Measurements from ENCODE around the gene DBH.

DNA sequence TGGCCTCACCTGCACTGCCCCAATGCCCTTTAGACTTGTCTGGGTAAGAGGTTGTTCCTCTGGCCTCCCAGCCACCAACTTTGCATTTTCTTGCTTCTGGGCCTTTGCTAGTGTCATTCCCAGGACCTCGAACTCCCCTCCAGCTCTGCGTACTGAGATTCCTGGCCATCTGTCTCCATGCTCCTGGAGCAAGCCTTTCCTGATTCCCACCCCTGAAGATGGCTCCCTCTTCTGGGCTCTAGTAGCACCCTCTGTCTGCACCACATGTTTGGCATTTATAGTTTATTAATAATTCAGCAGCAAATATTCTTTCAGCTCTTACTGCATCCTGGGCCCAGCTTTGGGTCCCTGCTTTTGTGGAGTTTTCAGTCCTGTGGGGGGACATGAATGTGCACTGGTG is 41.9 kb upstream of the DBH start:
- TF ChIP-seq, protein P1, sequence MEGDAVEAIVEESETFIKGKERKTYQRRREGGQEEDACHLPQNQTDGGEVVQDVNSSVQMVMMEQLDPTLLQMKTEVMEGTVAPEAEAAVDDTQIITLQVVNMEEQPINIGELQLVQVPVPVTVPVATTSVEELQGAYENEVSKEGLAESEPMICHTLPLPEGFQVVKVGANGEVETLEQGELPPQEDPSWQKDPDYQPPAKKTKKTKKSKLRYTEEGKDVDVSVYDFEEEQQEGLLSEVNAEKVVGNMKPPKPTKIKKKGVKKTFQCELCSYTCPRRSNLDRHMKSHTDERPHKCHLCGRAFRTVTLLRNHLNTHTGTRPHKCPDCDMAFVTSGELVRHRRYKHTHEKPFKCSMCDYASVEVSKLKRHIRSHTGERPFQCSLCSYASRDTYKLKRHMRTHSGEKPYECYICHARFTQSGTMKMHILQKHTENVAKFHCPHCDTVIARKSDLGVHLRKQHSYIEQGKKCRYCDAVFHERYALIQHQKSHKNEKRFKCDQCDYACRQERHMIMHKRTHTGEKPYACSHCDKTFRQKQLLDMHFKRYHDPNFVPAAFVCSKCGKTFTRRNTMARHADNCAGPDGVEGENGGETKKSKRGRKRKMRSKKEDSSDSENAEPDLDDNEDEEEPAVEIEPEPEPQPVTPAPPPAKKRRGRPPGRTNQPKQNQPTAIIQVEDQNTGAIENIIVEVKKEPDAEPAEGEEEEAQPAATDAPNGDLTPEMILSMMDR (IDR thresholded peaks at IDR 0.05; ENCODE audit: low read depth, low read length, poor library complexity, severe bottlenecking), result no peak
- TF ChIP-seq EZH2phosphoT487 (IDR thresholded peaks at IDR 0.05; ENCODE audit: borderline replicate concordance, low read length), result no peak
